ENCODE data around the gene TSPAN33.
"Not testable (repeated sequence)": the region's sequence is repeated elsewhere in the genome, so short reads cannot be mapped to it uniquely, and the experiment has no call there.

The TSPAN33 gene

DNA sequence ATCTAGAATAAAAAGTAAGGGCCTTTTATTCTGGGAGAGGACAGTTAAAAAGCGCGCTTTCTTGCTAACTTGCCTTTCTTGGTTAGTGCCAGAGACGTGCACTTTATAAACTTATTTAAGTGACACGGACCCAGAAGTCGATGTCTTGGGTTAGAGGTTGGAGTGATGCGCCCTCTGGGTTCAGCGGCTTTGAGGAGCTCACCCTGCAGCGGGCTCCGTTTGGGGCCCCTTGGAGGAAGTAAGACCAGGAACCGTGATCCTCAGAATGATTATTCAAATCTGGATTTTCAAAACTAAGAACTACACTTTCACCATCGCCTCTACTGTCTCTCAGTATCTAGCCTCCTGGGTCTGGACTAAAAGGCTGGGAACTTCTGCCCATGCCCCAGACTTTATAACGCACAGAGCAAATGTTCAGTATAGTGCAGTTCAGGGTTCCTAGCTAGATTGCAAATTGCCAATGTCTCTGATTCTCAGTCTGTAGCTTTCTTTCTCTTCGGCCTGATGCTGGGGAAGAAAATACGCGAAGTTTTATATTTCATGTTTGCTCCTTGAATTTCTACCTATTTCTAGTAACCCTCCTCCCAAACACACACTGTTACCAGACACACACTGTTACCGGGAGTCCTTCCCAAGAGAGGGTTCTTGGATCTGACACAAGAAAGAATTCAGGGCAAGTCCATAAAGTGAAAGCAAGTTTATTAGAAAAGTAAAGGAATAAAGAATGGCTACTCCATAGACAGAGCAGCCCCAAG lies 25.4 kb downstream of the TSPAN33 start:
- peak overlapping the region; percentile 21; the same call in 1 of the 2 replicates for H3K4me3 ChIP-seq (ENCODE audit: control insufficient read depth, low read depth, low read length)
- DNase-seq (ENCODE audit: low read depth): no peak
- TF ChIP-seq, protein P1, sequence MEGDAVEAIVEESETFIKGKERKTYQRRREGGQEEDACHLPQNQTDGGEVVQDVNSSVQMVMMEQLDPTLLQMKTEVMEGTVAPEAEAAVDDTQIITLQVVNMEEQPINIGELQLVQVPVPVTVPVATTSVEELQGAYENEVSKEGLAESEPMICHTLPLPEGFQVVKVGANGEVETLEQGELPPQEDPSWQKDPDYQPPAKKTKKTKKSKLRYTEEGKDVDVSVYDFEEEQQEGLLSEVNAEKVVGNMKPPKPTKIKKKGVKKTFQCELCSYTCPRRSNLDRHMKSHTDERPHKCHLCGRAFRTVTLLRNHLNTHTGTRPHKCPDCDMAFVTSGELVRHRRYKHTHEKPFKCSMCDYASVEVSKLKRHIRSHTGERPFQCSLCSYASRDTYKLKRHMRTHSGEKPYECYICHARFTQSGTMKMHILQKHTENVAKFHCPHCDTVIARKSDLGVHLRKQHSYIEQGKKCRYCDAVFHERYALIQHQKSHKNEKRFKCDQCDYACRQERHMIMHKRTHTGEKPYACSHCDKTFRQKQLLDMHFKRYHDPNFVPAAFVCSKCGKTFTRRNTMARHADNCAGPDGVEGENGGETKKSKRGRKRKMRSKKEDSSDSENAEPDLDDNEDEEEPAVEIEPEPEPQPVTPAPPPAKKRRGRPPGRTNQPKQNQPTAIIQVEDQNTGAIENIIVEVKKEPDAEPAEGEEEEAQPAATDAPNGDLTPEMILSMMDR (IDR thresholded peaks at IDR 0.05; ENCODE audit: control insufficient read depth, insufficient read depth, low read depth, low read length, missing control alignments): no peak

DNA sequence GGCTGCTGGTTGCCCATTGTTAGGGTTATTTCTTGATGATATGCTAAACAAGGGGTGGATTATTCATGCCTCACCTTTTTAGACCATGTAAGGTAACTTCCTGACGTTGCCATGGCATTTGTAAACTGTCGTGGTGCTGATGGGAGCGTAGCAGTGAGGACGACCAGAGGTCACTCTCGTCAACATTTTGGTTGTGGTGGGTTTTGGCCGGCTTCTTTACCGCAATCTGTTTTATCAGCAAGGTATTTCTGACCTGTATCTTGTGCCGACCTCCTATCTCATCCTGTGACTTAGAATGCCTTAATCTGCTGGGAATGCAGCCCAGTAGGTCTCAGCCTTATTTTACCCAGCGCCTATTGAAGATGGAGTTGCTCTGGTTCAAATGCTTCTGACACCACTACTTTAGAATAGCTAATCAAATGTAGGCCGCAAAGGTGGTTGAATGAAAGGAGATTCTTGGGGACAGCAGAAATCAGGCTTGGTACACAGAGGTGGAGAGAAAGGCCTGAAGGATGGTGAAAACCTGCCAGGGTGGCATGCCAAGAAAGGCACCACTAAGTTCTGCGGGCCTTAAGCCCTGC lies 26.0 kb downstream of the TSPAN33 start:
- H3K4me3 ChIP-seq (ENCODE audit: control insufficient read depth, low read depth, low read length): no peak overlapping the region

DNA sequence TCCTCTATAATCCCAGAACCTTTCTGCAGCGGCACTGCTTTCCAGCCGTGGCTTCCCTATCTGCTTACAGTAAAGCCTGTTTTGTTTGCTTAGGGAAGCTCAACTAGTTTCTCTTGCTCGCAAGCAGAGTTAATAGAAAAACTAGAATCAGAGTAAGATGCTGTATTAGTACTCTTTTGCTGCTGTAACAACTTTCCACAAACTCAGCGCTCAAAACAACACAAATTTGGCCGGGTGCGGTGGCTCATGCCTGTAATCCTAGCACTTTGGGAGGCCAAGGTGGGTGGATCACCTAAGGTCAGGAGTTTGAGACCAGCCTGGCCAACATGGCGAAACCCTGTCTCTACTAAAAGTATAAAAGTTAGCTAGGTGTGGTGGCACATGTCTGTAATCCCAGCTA lies 29.4 kb downstream of the TSPAN33 start:
- not testable (repeated sequence) for H3K4me3 ChIP-seq (ENCODE audit: control insufficient read depth, low read depth, low read length); DNase-seq (ENCODE audit: low read depth)

More for the DNA sequence above, 26.0 kb downstream of the TSPAN33 start:
- TF ChIP-seq, protein P1 (IDR thresholded peaks at IDR 0.05; ENCODE audit: control insufficient read depth, insufficient read depth, low read depth, low read length, missing control alignments): no peak
- DNase-seq (ENCODE audit: low read depth): no peak

DNA sequence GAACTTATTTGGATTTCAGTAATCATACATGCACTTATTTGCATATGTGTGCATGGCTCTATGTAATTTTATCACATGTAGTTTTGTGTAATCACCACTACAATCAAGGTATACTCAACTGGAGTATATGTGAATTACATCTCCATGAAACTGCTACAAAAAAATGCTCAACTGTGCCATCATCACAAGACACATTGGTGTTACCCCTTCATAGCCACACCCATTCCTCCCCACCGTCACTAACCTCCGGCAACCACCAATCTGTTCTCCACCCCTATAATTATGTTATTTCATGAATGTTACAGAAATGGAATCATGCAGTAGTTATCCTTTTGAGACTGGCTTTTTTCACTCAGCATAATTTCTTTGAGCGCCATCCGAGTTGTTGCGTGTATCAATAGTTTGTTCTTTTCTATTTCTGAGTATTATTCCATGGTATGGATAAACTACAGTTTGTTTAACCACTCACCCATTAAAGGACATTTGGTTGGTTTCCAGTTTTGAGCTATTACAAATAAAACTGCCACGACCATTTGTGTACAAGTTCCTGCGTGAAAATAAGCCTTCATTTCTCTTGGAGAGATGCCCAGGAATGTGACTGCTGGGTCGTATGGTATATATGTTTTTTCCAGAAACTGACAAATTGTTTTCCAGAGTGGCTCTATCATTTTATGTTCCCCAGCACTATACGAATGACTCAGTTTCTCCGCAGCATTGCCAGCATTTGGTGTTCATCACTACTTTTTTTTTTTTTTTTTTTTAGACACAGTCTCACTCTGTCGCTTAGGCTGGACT lies 32.6 kb downstream of the TSPAN33 start:
- H3K4me3 ChIP-seq (ENCODE audit: control insufficient read depth, low read depth, low read length): no peak overlapping the region
- no peak for DNase-seq (ENCODE audit: low read depth)
- TF ChIP-seq, protein P1 (IDR thresholded peaks at IDR 0.05; ENCODE audit: control insufficient read depth, insufficient read depth, low read depth, low read length, missing control alignments): no peak

DNA sequence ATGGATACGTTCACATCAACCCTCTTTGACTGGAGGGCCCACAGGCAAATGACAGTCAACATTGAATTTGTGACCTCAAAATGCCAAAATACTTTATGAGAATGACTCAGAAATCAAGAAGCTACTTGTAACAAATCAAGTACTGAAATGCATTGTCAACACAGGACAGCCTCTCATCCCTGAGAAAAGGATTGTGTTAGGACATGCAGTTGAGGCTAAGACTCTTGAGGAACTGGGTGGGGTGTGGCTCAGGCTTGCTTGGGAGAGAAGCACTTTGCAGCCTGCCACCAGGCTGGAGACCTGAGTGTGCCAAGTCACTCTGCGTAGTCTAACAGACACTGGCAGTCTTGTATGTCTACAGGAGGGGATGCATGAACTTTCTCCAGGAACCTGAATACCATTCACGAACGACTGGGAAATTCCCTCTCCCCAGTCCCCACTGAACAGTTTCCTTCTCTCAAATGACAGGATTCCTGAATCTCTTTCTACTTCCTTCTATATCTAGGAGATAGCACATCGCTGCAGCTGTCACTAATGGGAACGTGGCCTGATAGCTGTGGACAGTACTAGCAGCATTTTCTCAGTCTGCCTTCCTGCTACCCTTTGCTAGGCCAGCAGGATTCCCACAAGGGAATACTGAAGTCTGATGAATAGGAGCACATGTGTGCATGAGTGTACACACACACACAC lies 40.6 kb downstream of the TSPAN33 start:
- TF ChIP-seq, protein P1 (IDR thresholded peaks at IDR 0.05; ENCODE audit: control insufficient read depth, insufficient read depth, low read depth, low read length, missing control alignments): no peak
- no peak overlapping the region for H3K4me3 ChIP-seq (ENCODE audit: control insufficient read depth, low read depth, low read length)
- DNase-seq (ENCODE audit: low read depth): no peak

DNA sequence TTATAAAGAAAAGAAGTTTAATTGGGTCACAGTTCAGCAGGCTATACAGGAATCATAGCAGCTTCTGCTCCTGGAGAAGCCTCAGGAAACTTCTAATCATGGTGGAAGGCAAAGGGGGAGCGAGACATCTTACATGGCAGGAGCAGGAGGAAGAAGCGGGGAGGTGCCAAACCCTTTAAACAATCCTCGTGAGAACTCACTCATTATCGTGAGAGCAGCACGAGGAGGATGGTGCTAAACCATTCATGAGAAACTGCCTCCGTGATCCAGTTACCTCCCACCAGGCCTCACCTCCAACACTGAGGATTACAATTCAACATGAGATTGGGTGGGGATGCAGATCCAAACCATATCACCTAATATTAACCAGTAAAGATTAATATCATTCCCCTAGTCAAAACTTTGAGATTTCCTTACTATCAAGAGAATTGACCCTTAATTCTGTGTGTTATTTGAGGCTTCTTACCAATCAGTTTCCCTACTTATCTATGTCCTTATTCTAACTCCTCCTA lies 42.3 kb downstream of the TSPAN33 start:
- TF ChIP-seq, protein P1 (IDR thresholded peaks at IDR 0.05; ENCODE audit: control insufficient read depth, insufficient read depth, low read depth, low read length, missing control alignments): no peak
- no peak for DNase-seq (ENCODE audit: low read depth)
- H3K4me3 ChIP-seq (ENCODE audit: control insufficient read depth, low read depth, low read length): no peak overlapping the region

All from AG09309 (cell line).